ENCODE results near the gene ST8SIA4. TPM values are rescaled to one million over a fixed set of nuclear protein-coding genes. Genes with fewer than 3 reads are reported as not detected.

ST8SIA4 gene
- total and polyA plus RNA-seq, 12 donors, result 0.70 to 12.9 (median 4.5) TPM

DNA sequence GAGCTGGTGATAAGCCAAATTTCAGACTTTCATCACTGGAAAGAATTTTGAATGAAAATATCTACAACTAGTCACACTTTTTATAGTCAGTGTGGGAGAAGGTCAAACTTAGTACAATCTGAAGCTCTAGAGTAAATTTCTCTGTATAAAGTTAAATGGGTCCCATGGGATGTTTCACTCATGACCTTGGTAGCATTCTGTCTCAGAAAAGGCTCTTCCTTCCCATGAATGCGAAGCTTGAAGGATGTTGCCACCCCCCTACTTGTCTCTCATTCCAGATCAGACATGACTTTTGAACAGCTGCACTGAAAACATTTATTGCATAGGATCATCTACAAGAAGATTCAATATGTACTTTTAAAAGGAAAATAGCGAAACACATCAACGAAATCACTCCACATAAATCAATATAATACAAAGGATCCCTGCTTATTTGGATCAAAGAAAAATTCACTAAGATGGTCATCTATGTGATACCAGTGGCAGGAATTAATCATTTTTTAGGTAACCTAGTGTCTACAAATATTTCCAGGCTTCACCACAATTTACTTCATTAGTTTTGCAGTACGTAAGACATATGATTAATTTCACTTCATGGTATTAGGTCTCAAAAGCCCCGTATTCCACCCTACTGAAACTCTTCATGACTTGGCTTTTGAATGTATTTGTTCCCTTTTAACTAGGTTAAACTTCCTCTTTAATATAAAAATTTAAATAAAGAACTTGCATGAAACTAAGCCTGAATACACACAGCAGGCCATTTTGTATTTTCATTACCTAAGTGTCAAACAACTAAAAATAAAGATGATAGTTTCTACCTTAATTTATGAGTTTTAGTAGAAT, 4.4 kb downstream of the ST8SIA4 start:
- H3K36me3 ChIP-seq, result peaks cover 0 to 18% (median 0%) of the 10 kb centered on the region in 9 donors
- peaks cover 0 to 48% (median 15%) of the 10 kb centered on the region in 9 donors for H3K4me1 ChIP-seq
- H3K27me3 ChIP-seq, result peaks cover 0 to 13% (median 0%) of the 10 kb centered on the region in 7 donors
- peaks cover 0 to 5% (median 0%) of the 10 kb centered on the region in 11 donors for H3K9me3 ChIP-seq
- no peak for ATAC-seq
- 69 to 71% methylated on average over 5 of the region's 5 CpGs for WGBS, 2 donors
- TF ChIP-seq CTCF (IDR thresholded peaks at IDR 0.05), result no peak
- H3K27ac ChIP-seq, result peak overlapping the region in 2 of 10 donors; percentile 85 to 96
- intact Hi-C loops (cut with DNase I), result no loop called here
- H3K4me3 ChIP-seq, result peak overlapping the region in 1 of 10 donors; percentile 70
- DNase-seq, result no peak

GRCh38 chr5:100896054-100896453, 7.0 kb downstream of the ST8SIA4 start:
- H3K36me3 ChIP-seq, result peaks cover 0 to 32% (median 0%) of the 10 kb centered on the region in 9 donors
- ATAC-seq (no peak), DNase-seq (no peak)
- H3K27me3 ChIP-seq, result peaks cover 0 to 3% (median 0%) of the 10 kb centered on the region in 7 donors
- 86 to 90% methylated on average over 2 of the region's 2 CpGs for WGBS, 2 donors
- no peak for TF ChIP-seq CTCF (IDR thresholded peaks at IDR 0.05)
- intact Hi-C loops (cut with DNase I), result no loop called here
- H3K9me3 ChIP-seq, result peaks cover 0 to 5% (median 0%) of the 10 kb centered on the region in 11 donors
- H3K27ac ChIP-seq, result no peak overlapping the region
- H3K4me3 ChIP-seq, result no peak overlapping the region
- H3K4me1 ChIP-seq, result peaks cover 0 to 61% (median 15%) of the 10 kb centered on the region in 9 donors

- ATAC-seq, result peak in 2 of 8 donors; percentile 47 to 53
These were observed 12.5 kb downstream of the ST8SIA4 start for GRCh38 chr5:100890461-100891008.

More at GRCh38 chr5:100890461-100891008, 12.5 kb downstream of the ST8SIA4 start:
- DNase-seq, result no peak
- Histone ChIP-seq H3K27me3 (no peaks in the 10 kb centered on the region), H3K27ac (peak overlapping the region; percentile 1 to 80 (median 63)), H3K36me3 (peaks cover 0 to 39% (median 0%) of the 10 kb centered on the region in 9 donors), H3K4me3 (peak overlapping the region; percentile 4 to 48 (median 38)), H3K4me1 (peaks cover 0 to 45% (median 0%) of the 10 kb centered on the region in 9 donors), H3K9me3 (no peaks in the 10 kb centered on the region)
- TF ChIP-seq CTCF (IDR thresholded peaks at IDR 0.05), result no peak
- 30 to 51% methylated on average over 3 of the region's 3 CpGs for WGBS, 2 donors
- intact Hi-C loops (cut with DNase I), result loop anchor here in 1 of 10 donors (5.0 kb wide), 1 partner anchor 48 kb away; no protein-coding TSS in a partner anchor
